HUES64 (cell line): ENCODE measurements around the gene RADX.

Experiments
- H3K27ac ChIP-seq: 2 replicates; pipeline ENCODE4 v1.7.0; 2013; ENCODE audit warnings: low read depth, low read length, inconsistent platforms
- H3K27me3 ChIP-seq: 2 replicates; pipeline ENCODE4 v1.6.1; 2013; ENCODE audit warnings: mild to moderate bottlenecking, low read length; ENCODE audit not compliant: insufficient read depth
- H3K36me3 ChIP-seq: 2 replicates; pipeline ENCODE4 v1.6.1; 2013; ENCODE audit warnings: mild to moderate bottlenecking, low read length; ENCODE audit not compliant: insufficient read depth
- H3K4me1 ChIP-seq: 2 replicates; pipeline ENCODE4 v1.6.1; 2013; ENCODE audit warnings: mild to moderate bottlenecking, low read length, moderate library complexity; ENCODE audit not compliant: insufficient read depth
- H3K4me3 ChIP-seq: 2 replicates; pipeline ENCODE4 v1.5.1; 2013; ENCODE audit warnings: mild to moderate bottlenecking, low read length, moderate library complexity
- H3K9ac ChIP-seq: 2 replicates; pipeline ENCODE4 v1.6.1; 2013; ENCODE audit warnings: mild to moderate bottlenecking, low read depth, low read length
- H3K9me3 ChIP-seq: 2 replicates; pipeline ENCODE4 v1.6.1; 2013; ENCODE audit warnings: low read depth, low read length; ENCODE audit not compliant: insufficient read depth
- WGBS: fragments of 150-250, 120-280 bp; methylation state at CpG from one replicate; pipeline ENCODE4 v1.1.7; 2013; ENCODE audit warnings: missing lambda C conversion rate; 5-methylcytosine and 5-hydroxymethylcytosine counted together

The RADX gene

GRCh38 chrX:106684207-106684606, 72.4 kb downstream of the RADX start:
- Histone ChIP-seq H3K36me3 (no peaks in the 10 kb centered on the region), H3K27me3 (no peaks in the 10 kb centered on the region), H3K4me3 (no peak overlapping the region), H3K27ac (no peak overlapping the region), H3K4me1 (no peaks in the 10 kb centered on the region), H3K9me3 (no peaks in the 10 kb centered on the region), H3K9ac (no peak overlapping the region)
- WGBS = 100% methylated on average over 3 of the region's 4 CpGs

- no peak overlapping the region for H3K4me3 ChIP-seq
- H3K4me1 ChIP-seq = no peaks in the 10 kb centered on the region
- 91% methylated on average over 7 of the region's 7 CpGs for WGBS
- H3K27me3 ChIP-seq = no peaks in the 10 kb centered on the region
- no peak overlapping the region for H3K27ac ChIP-seq
- no peaks in the 10 kb centered on the region for H3K36me3 ChIP-seq
- no peaks in the 10 kb centered on the region for H3K9me3 ChIP-seq
- H3K9ac ChIP-seq = no peak overlapping the region
Observed at GRCh38 chrX:106692425-106693065, 80.8 kb downstream of the RADX start.

- 58% methylated on average over 2 of the region's 3 CpGs for WGBS
- Histone ChIP-seq H3K9ac (no peak overlapping the region), H3K27ac (no peak overlapping the region), H3K4me3 (no peak overlapping the region), H3K4me1 (no peaks in the 10 kb centered on the region), H3K36me3 (no peaks in the 10 kb centered on the region), H3K9me3 (no peaks in the 10 kb centered on the region), H3K27me3 (no peaks in the 10 kb centered on the region)
Observed at GRCh38 chrX:106696502-106696901, 84.7 kb downstream of the RADX start.

- H3K9me3 ChIP-seq = no peaks in the 10 kb centered on the region
- 75% methylated on average over 3 of the region's 3 CpGs for WGBS
Observed at GRCh38 chrX:106698693-106699092, 86.9 kb downstream of the RADX start.

GRCh38 chrX:106702636-106703035, 90.9 kb downstream of the RADX start:
- H3K9ac ChIP-seq = no peak overlapping the region
- no CpG with 5 or more reads among the region's 1 CpG for WGBS
- no peaks in the 10 kb centered on the region for H3K9me3 ChIP-seq
- H3K27ac ChIP-seq = no peak overlapping the region
- no peaks in the 10 kb centered on the region for H3K4me1 ChIP-seq
- no peaks in the 10 kb centered on the region for H3K27me3 ChIP-seq
- no peak overlapping the region for H3K4me3 ChIP-seq
- H3K36me3 ChIP-seq = no peaks in the 10 kb centered on the region

More at GRCh38 chrX:106698693-106699092, 86.9 kb downstream of the RADX start:
- Histone ChIP-seq H3K4me3 (no peak overlapping the region), H3K4me1 (no peaks in the 10 kb centered on the region), H3K36me3 (no peaks in the 10 kb centered on the region), H3K9ac (no peak overlapping the region), H3K27me3 (no peaks in the 10 kb centered on the region), H3K27ac (no peak overlapping the region)

GRCh38 chrX:106706466-106706865, 94.7 kb downstream of the RADX start:
- H3K4me3 ChIP-seq = no peak overlapping the region
- no peaks in the 10 kb centered on the region for H3K9me3 ChIP-seq
- no peak overlapping the region for H3K9ac ChIP-seq
- WGBS = 100% methylated on average over 1 of the region's 3 CpGs
- no peaks in the 10 kb centered on the region for H3K36me3 ChIP-seq
- no peak overlapping the region for H3K27ac ChIP-seq
- no peaks in the 10 kb centered on the region for H3K27me3 ChIP-seq
- H3K4me1 ChIP-seq = no peaks in the 10 kb centered on the region

- Histone ChIP-seq H3K4me1 (no peaks in the 10 kb centered on the region), H3K9ac (no peak overlapping the region), H3K4me3 (no peak overlapping the region), H3K27ac (no peak overlapping the region), H3K36me3 (no peaks in the 10 kb centered on the region), H3K27me3 (no peaks in the 10 kb centered on the region), H3K9me3 (no peaks in the 10 kb centered on the region)
- 70% methylated on average over 2 of the region's 3 CpGs for WGBS
Observed at GRCh38 chrX:106707771-106708454, 96.1 kb downstream of the RADX start.

GRCh38 chrX:106710771-106711170, 99.0 kb downstream of the RADX start:
- no peak overlapping the region for H3K27ac ChIP-seq
- H3K4me1 ChIP-seq = no peaks in the 10 kb centered on the region
- H3K4me3 ChIP-seq = no peak overlapping the region
- H3K9me3 ChIP-seq = no peaks in the 10 kb centered on the region
- no peaks in the 10 kb centered on the region for H3K27me3 ChIP-seq
- H3K9ac ChIP-seq = no peak overlapping the region
- H3K36me3 ChIP-seq = no peaks in the 10 kb centered on the region

GRCh38 chrX:106711375-106711774, 99.6 kb downstream of the RADX start:
- H3K27me3 ChIP-seq = no peaks in the 10 kb centered on the region

GRCh38 chrX:106716004-106716403, 104.2 kb downstream of the RADX start:
- WGBS = 80% methylated on average over 1 of the region's 1 CpG
- Histone ChIP-seq H3K4me3 (no peak overlapping the region), H3K9ac (no peak overlapping the region), H3K27me3 (no peaks in the 10 kb centered on the region), H3K27ac (no peak overlapping the region), H3K4me1 (no peaks in the 10 kb centered on the region), H3K36me3 (no peaks in the 10 kb centered on the region), H3K9me3 (no peaks in the 10 kb centered on the region)

More at GRCh38 chrX:106711375-106711774, 99.6 kb downstream of the RADX start:
- Histone ChIP-seq H3K4me3 (no peak overlapping the region), H3K9ac (no peak overlapping the region), H3K9me3 (no peaks in the 10 kb centered on the region), H3K4me1 (no peaks in the 10 kb centered on the region), H3K36me3 (no peaks in the 10 kb centered on the region), H3K27ac (no peak overlapping the region)
- WGBS = 96% methylated on average over 4 of the region's 4 CpGs

- Histone ChIP-seq H3K9me3 (no peaks in the 10 kb centered on the region), H3K36me3 (no peaks in the 10 kb centered on the region), H3K4me1 (no peaks in the 10 kb centered on the region), H3K27ac (no peak overlapping the region), H3K9ac (no peak overlapping the region), H3K27me3 (no peaks in the 10 kb centered on the region), H3K4me3 (no peak overlapping the region)
- 77% methylated on average over 1 of the region's 1 CpG for WGBS
Observed at GRCh38 chrX:106716463-106716862, 104.7 kb downstream of the RADX start.
